Retina (tissue), 1 donor: ENCODE data around the gene VPS11.
"Not testable (repeated sequence)": the region's sequence is repeated elsewhere in the genome, so short reads cannot be mapped to it uniquely, and the experiment has no call there.

ENCODE experiments used
- DNase-seq: peaks from one replicate; pipeline ENCODE4 v3.0.0-alpha.2; 2016

The VPS11 gene

DNA sequence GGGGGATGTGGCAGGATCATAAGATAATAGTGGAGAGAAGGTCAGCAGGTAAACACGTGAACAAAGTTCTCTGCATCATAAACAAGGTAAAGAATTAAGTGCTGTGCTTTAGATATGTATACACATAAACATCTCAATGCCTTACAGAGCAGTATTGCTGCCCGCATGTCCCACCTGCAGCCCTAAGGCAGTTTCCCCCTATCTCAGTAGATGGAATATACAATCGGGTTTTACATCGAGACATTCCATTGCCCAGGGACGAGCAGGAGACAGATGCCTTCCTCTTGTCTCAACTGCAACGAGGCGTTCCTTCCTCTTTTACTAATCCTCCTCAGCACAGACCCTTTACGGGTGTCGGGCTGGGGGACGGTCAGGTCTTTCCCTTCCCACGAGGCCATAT is 28.1 kb upstream of the VPS11 start:
- DNase-seq = not testable (repeated sequence)

DNA sequence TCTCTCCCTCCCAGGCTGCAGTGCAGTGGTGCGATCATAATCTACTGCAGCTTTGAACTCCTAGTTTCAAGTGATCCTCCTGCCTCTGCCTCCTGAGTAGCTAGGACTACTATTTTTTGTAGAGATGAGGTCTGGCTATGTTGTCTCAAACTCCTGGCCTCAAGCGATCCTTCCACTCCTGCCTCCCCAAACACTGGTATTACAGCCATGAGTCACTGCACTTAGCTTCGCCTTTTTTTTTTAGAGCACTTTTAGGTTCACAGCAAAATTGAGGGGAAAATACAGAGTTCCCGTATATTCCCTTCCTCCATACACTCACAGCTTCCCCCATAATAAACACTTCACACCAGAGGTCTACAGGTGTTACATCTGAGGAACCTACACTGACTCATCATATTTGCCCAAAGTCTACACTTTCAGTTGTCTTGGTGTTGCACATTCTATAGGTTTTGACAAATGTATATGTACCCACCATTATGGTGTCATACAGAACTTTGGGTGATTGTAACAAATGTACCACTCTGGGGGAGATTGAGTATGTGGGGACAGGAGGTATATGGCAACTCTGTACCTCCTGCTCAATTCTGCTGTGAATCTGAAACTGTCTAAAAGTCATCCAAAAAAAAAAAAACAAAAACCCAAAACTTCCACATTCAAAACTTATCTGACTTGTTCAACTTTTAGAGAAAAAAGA is 25.6 kb upstream of the VPS11 start:
- DNase-seq = no peak

DNA sequence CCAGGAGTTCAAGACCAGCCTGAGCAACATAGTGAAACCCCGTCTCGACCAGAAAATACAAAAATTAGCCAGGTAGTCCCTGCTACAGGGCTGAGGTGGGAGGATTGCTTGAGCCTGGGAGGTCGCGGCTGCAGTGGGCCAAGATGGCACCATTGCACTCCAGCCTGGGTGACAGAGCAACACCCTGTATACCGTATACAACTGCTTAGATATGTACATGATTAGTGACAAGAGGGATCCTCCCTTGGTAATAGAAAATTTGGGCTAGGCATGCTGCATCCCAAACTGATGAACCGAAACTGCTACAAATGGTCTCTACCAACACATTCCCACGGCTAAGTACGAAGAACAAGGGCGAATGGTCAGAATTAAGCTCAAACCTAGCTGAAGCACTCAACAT is 24.7 kb upstream of the VPS11 start:
- DNase-seq = no peak

DNA sequence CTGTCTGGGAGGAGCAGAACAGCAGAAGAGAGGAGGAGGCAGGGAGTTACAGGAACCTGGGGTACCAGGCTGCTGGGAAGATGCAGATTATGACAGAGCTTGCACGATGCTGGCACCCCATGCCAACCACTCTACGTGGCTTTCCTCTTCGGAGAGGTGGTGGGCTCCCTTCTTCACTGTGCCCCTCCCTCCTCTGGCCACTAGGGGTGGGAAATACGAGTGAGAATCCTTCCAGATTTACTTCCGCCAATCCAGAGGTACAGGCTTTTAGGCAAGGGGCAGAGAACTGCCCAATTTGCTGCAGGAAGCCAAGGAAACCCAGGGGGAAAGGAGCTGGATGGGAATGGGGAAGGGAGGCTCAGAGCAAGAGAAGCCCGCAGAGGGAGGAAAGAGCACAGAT is 22.9 kb upstream of the VPS11 start:
- DNase-seq = no peak

DNA sequence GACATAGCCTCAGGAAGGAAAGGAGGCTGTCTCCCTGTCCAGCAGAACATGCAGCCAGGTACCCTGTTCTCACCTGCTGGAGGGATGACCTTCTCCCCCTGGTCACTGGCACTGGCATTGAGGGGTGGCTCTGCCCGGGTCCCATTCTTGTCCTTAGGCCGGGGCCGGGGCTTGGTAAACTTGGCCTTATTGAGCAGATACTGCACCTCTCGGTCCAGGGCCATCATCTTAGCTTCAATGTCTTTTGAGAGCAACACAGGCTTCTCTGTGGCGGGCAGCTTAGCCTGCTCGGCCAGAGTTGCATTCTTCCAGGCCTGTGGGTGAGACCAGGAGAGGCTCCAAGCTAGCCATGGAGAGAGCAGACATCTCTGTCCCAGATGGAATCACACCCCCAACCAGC is 21.1 kb upstream of the VPS11 start:
- DNase-seq = no peak

GRCh38 chr11:119047205-119047604 is 20.4 kb upstream of the VPS11 start:
- no peak for DNase-seq

GRCh38 chr11:119048644-119049043 is 19.0 kb upstream of the VPS11 start:
- no peak for DNase-seq

GRCh38 chr11:119049081-119049480 is 18.5 kb upstream of the VPS11 start:
- no peak for DNase-seq

DNA sequence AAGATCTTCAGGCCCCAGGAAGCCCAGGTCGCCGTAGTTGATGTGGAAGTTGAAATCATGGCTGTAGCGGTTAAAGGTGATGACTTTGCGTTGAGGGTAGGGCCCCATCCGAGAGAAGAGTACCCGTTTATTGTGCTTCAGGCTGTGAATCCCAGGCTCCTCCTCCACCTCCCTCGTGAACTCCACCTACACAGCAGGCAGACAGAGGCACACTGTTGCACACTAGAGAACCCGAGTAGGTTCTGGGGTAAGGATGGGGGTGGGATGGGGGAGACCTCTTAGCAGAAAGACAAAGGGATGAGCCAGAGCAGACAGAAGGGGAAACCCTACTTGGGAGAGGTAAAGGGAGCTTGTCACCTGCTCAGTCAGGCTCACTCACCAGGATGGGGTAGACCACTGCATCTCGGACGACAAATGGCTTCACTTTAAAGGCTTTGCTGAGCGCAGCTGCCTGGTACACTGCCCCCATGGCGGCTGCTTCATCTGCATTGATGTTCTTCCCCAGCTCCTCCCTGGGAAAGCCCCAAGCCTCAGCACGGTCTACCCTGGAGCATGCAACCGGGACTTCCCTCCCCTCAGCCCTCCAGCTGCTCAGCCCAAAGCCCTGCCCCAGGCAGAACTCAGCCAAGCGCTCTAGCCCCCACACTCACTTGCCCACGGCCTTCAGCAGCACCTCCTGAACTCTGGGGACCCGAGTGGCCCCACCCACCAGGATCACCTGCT is 16.0 kb upstream of the VPS11 start:
- DNase-seq = no peak

GRCh38 chr11:119052163-119052814 is 15.3 kb upstream of the VPS11 start:
- no peak for DNase-seq

DNA sequence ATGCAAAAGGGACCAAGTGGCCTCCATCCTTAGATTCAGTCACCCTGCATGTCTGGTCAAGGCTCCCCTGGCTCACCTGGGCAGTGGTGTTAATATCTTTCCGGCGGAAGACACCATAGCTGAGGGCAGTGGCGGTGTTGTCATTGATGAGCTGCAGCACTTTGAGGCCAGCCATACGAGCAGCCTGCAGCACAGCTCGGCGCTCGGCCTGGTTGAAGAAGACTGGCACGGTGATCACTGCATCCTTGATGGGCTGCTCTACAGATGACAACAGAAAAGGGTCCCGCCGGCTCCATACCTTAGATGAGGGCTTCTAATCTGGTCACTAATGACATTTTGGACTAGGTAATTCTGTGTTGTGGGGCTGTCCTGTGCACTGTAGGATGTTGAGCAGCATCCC is 13.2 kb upstream of the VPS11 start:
- DNase-seq = no peak

GRCh38 chr11:119055901-119056300 is 11.7 kb upstream of the VPS11 start:
- DNase-seq = no peak

DNA sequence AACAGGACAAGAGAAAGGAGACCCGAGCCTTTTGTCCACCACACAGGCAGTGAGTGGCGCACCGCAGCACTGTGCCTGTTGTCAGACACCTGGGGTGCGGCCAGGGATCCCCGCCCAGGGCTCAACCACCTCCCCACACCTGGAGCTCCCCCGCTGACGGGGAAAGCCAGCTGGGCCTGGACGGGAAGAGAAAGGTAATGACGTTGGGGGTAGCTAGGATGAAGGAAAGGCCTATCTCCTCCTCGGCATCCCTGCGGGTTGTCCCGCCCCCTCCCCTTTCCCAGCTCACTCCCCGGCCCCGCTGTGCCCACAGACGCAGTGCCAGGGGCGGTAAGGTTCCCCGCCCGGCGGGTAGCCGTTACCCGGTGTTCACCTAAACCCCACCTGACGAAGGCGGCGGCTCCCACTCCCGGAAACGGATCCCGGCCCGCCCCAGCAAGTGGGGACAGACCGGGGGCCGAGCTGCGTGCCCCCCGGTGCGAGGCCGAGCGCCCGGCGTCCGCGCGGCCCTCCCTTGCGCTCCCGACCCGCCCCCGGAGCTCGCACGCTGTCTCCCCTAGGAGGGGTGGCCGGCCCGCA is 11.1 kb upstream of the VPS11 start:
- DNase-seq = peak; percentile 33

DNA sequence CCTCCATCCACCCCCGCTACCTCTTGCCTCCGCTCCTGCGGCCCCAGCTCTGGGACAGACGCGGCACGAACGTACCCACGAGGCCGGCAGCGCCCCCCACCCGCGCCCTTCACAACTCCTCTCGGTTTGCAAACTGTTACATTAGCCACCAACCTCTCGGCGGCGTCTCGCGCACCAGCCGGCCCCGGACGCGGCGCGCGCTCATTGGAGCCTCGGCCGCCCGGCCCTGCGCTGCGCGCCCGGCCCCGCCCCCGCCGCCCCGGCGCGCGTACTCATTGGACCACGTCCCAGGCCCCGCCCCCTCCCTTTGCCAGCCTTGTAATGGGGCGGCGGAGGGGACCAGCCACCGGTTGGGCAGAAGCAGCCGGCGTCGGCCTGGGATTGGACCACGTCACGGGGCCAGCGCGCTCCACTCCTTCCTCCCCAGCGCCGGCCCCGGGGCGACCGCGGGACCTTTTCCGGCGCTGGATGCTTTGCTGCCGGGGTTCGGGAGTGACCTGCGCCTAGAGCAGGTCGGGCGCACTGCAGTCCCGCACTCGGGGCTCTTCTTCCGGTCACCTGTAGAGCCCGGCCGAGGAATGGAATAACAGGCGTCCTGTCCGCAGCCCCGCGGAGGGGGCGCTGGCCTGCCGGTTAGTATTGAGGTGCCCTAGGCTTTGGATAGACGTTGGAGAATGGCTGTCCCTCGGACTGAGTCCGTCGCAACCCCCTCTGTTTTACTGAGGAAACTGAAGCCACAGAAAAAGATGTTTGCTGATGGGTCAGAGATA is 10.4 kb upstream of the VPS11 start, which contains the start of gene HYOU1:
TSS of gene HYOU1 (minus strand) at position 206 of the 770 bp plus-strand sequence. CDS start 1,045 bp downstream, outside the sequence.
- DNase-seq = peak; percentile 95

GRCh38 chr11:119059128-119059527 is 8.5 kb upstream of the VPS11 start:
- not testable (repeated sequence) for DNase-seq

GRCh38 chr11:119061256-119061655 is 6.4 kb upstream of the VPS11 start:
- DNase-seq = no peak

GRCh38 chr11:119062779-119063178 is 4.8 kb upstream of the VPS11 start:
- DNase-seq = no peak

- no peak for DNase-seq
Measured at GRCh38 chr11:119065369-119065768, 2.2 kb upstream of the VPS11 start.

GRCh38 chr11:119077839-119078238 is 10.2 kb downstream of the VPS11 start:
- no peak for DNase-seq

GRCh38 chr11:119078675-119079420 is 11.2 kb downstream of the VPS11 start:
- DNase-seq = no peak

- DNase-seq = no peak
Measured at GRCh38 chr11:119081682-119082260, 14.2 kb downstream of the VPS11 start.
